Aorta (tissue), 5 donors: ENCODE data around the gene NMB. TPM values are rescaled to one million over a fixed set of nuclear protein-coding genes. Genes with fewer than 3 reads are reported as not detected.
"Not testable (repeated sequence)": the region's sequence is repeated elsewhere in the genome, so short reads cannot be mapped to it uniquely, and the experiment has no call there.

Experiments
- ATAC-seq: fragments of 200-7000 bp; cut with Tn5 transposase; one replicate; pipeline ENCODE4 v1.9.1; 2022; ENCODE audit warnings: moderate library complexity; ENCODE audit not compliant: low FRiP score
- DNase-seq, 2 donors: peaks; one replicate each; pipeline ENCODE4 v3.0.0-alpha.2; 2020
- H3K27ac ChIP-seq, 2 donors: one replicate each; pipeline ENCODE4 v1.5.1; 2013; ENCODE audit warnings: low read length in 2 of 2, mild to moderate bottlenecking in 2 of 2, moderate library complexity in 2 of 2, control low read depth in 1 of 2, inconsistent platforms in 1 of 2, low read depth in 1 of 2
- H3K27me3 ChIP-seq, 2 donors: one replicate each; pipeline ENCODE4 v1.6.1; 2013; ENCODE audit warnings: control low read depth in 1 of 2, low read length in 1 of 2, mild to moderate bottlenecking in 1 of 2, moderate library complexity in 1 of 2; ENCODE audit not compliant: insufficient read depth in 2 of 2, control insufficient read depth in 1 of 2
- H3K36me3 ChIP-seq, 2 donors: one replicate each; pipeline ENCODE4 v1.6.1; 2013; ENCODE audit warnings: control low read depth in 1 of 2, low read length in 1 of 2, mild to moderate bottlenecking in 1 of 2; ENCODE audit not compliant: insufficient read depth in 2 of 2, control insufficient read depth in 1 of 2
- H3K4me1 ChIP-seq, 2 donors: one replicate each; pipeline ENCODE4 v1.6.1; 2013; ENCODE audit warnings: low read length in 2 of 2, control low read depth in 1 of 2, mild to moderate bottlenecking in 1 of 2, moderate library complexity in 1 of 2; ENCODE audit not compliant: insufficient read depth in 2 of 2, control insufficient read depth in 1 of 2
- H3K4me3 ChIP-seq, 2 donors: one replicate each; pipeline ENCODE4 v1.5.1; 2013; ENCODE audit warnings: low read length in 2 of 2, control low read depth in 1 of 2, mild to moderate bottlenecking in 1 of 2
- H3K9me3 ChIP-seq: one replicate; pipeline ENCODE4 v1.6.1; 2013; ENCODE audit warnings: mild to moderate bottlenecking, low read length; ENCODE audit not compliant: control insufficient read depth
- WGBS, 2 donors: extraction: QIAGEN DNeasy Blood & Tissue Kit; methylation state at CpG; one replicate each; pipeline ENCODE4 v1.1.7; 2013; 5-methylcytosine and 5-hydroxymethylcytosine counted together
- intact Hi-C, 2 donors: fragments of 100-400 bp; cut with DNase I; formaldehyde crosslinking; loops; one replicate each; pipeline versions ENCODE4 v1.14.2 to v1.15.0; 2022
- polyA plus RNA-seq, 2 donors: library from polyadenylated mRNA; stranded (reverse); fragments of 200-250 nt; gene quantifications; one replicate each; pipeline ENCODE4 v1.2.3, GENCODE V29; 2013
- total RNA-seq, 2 donors: library from RNA; stranded (reverse); fragmentation: NEBNext Ultra II Directional; extraction: Animal tissue kit (Norgen Biotek cat#: 25700); gene quantifications; one replicate each; pipeline ENCODE4 v1.2.1, GENCODE V29; 2021
- donor health status: healthy with polysubstance abuse.
- donor health status: Bipolar disorder and iron deficiency.
- donor health status: DM: no; HTN: no; CAD: no.
- donor health status: DM: no; HTN: no; CAD: no.
- donor health status: DM: yes; HTN: yes; CAD: no.

Gene NMB
- total and polyA plus RNA-seq, 4 donors: 3.8 to 12.5 (median 4.7) TPM

DNA sequence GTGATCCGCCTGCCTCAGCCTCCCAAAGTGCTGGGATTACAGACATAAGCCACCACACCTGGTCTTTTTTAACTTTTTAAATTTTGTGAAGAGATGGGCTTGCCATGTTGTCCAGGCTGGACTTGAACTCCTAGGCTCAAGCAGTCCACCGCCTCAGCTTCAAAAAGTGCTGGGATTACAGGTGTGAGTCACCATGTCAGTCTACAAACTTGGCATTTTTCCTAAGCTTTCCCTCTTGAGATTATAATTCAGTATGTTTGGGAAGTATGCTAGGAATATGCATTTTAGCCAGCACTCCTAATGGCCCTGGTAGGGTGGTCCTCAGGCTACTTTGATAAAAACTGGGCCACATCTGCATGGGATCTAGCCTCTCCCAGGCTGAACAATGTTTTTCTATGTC, 8.3 kb downstream of the NMB start:
- Histone ChIP-seq H3K27me3 (no peaks in the 10 kb centered on the region), H3K4me1 (no peaks in the 10 kb centered on the region), H3K27ac (no peak overlapping the region), H3K9me3 (no peaks in the 10 kb centered on the region), H3K4me3 (no peak overlapping the region), H3K36me3 (peaks cover 0 to 6% of the 10 kb centered on the region in 2 donors)
- DNase-seq (no peak), ATAC-seq (no peak)
- WGBS, 2 donors: 73 to 83% methylated on average over 2 of the region's 2 CpGs
- intact Hi-C loops: no loop called here

DNA sequence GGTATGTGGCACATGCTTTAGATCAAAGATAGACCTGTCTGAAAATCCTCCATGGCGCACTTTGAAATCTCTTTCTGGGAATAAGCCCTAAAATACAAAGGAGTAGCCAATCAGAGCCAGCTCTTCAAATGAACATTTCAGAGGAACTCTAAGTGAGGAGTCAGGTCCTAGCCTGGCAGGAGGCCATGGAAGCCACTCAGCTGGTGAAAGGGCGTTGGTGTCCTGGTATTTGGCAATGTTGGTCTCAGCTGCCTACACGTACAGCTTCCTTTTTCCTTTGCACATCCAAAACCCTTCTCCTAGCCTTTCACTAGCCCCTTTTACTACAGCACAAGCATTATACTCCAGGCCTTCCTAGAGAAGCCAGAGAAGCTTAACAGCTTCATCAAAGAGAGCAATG, 9.5 kb downstream of the NMB start:
- DNase-seq: peak in 1 of 2 donors; percentile 68
- 57% methylated on average over 3 of the region's 3 CpGs for WGBS, 2 donors

DNA sequence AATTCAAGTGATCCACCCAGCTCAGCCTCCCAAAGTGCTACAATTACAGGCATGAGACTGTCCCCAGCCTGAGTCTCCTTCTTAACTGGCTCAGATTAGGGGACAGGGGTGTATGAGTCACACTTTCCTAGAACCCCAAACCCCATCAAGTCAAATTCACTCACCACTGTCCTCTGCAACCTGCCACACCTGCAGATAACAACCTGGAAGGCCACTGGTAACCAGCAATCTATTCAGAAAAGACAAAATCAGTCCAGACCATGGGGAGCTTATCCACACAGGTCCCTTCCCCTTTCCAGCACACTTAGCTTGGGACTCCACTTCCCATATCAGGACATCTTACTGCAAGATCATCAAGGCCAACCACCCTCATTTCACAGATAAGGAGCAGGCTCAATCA, 10.3 kb downstream of the NMB start:
- no peaks in the 10 kb centered on the region for H3K9me3 ChIP-seq
- ATAC-seq: no peak
- no peak overlapping the region for H3K27ac ChIP-seq
- no peak for DNase-seq
- H3K4me1 ChIP-seq: no peaks in the 10 kb centered on the region
- H3K4me3 ChIP-seq: no peak overlapping the region
- no peaks in the 10 kb centered on the region for H3K27me3 ChIP-seq
- intact Hi-C loops: no loop called here
- H3K36me3 ChIP-seq: peaks cover 0 to 9% of the 10 kb centered on the region in 2 donors

More for the DNA sequence above, 9.5 kb downstream of the NMB start:
- H3K4me3 ChIP-seq: no peak overlapping the region
- H3K36me3 ChIP-seq: peaks cover 0 to 8% of the 10 kb centered on the region in 2 donors
- H3K9me3 ChIP-seq: no peaks in the 10 kb centered on the region
- no peaks in the 10 kb centered on the region for H3K27me3 ChIP-seq
- ATAC-seq: no peak
- intact Hi-C loops: no loop called here
- H3K4me1 ChIP-seq: no peaks in the 10 kb centered on the region
- no peak overlapping the region for H3K27ac ChIP-seq

DNA sequence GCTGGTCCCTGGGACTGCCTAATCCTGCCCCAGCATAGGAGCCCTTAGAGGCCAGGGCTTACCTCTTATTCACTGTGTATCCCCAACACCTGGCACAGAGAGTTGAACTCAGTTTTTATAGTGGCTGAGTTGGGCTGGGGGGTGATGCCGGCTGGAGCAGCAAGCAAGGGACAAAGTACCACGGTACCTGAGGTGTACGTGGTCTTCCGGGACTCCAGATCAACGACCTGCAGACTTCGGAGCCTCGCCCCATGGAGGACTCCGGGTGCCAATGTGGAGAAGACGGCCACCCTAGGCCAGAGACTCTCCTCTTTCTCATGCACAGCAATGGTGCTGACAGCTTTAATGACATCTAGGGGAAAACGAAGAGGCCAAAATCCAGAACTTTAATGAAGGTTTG, 12.0 kb downstream of the NMB start:
- Histone ChIP-seq H3K9me3 (no peaks in the 10 kb centered on the region), H3K4me1 (no peaks in the 10 kb centered on the region), H3K27me3 (no peaks in the 10 kb centered on the region), H3K27ac (no peak overlapping the region), H3K4me3 (no peak overlapping the region), H3K36me3 (peaks cover 0 to 9% of the 10 kb centered on the region in 2 donors)
- no peak for ATAC-seq
- intact Hi-C loops: no loop called here
- 85 to 92% methylated on average over 10 of the region's 10 CpGs for WGBS, 2 donors
- peak in 1 of 2 donors; percentile 57 for DNase-seq

DNA sequence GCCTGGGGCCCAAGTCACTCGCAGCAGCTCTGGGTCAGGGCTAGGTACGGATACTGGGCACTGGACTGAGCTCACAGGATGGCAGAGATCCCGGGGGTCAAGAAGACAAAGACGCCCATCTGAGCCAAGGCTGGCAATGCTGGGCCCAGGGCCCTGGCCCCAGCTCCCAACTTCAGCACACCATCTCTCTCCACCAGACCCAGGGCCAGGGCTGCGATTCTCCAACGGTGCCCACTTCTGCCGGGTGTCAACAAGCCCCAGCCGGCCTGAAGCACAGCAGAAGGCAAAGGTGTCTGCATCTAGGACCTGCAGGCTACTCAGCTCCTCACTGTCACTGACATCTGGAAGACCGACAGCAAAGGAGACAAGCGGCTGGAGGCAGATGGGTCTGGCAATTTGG, 12.5 kb downstream of the NMB start:
- Histone ChIP-seq H3K4me1 (no peaks in the 10 kb centered on the region), H3K36me3 (peaks cover 0 to 9% of the 10 kb centered on the region in 2 donors), H3K27ac (no peak overlapping the region), H3K4me3 (no peak overlapping the region), H3K9me3 (no peaks in the 10 kb centered on the region), H3K27me3 (no peaks in the 10 kb centered on the region)
- peak; percentile 29 to 67 for DNase-seq
- 85 to 88% methylated on average over 10 of the region's 10 CpGs for WGBS, 2 donors
- no peak for ATAC-seq
- intact Hi-C loops: no loop called here

DNA sequence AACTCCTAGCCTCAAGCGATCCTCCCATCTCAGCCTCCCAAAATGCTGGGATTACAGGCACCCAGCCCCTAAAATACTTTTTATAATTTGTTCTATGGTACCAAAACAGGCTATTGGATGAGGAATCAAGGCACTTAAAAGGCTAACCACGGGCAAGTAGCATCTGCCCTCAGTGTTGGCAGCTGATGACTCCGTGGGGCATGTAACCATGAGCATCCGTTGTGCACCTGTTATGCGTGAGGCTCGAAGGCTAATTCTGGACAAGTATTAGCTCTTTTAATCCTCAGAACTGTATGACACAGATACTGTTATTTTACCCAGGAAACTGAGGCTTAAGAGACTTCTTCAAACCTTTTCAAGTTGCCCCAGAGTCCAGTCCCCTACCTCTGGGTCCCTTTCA, 14.2 kb downstream of the NMB start:
- intact Hi-C loops: no loop called here
- ATAC-seq: no peak
- Histone ChIP-seq H3K9me3 (no peaks in the 10 kb centered on the region), H3K36me3 (peaks cover 0 to 13% of the 10 kb centered on the region in 2 donors), H3K4me1 (no peaks in the 10 kb centered on the region), H3K27ac (no peak overlapping the region), H3K4me3 (no peak overlapping the region), H3K27me3 (no peaks in the 10 kb centered on the region)
- 88% methylated on average over 6 of the region's 6 CpGs for WGBS, 2 donors
- DNase-seq: no peak

DNA sequence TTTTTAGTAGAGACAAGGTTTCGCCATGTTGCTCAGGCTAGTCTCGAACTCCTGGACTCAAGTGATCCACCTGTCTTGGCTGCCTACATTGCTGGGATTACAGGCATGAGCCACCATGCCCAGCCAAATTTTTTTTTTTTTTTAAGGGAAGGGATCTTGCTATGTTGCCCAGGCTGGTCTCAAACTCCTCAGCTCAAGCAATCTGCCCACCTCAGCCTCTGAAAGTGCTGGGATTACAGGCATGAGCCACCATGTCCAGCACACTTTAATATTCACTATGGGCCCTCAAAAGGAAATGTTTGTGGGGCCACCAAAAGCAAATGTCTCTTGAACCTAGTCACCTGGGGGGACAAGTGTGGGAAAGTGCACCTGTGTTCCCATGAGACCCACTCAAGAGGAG, 15.4 kb downstream of the NMB start:
- 46 to 95% methylated on average over 2 of the region's 2 CpGs for WGBS, 2 donors
- H3K27me3 ChIP-seq, H3K27ac ChIP-seq, DNase-seq, ATAC-seq, H3K9me3 ChIP-seq, H3K36me3 ChIP-seq, H3K4me1 ChIP-seq, H3K4me3 ChIP-seq, intact Hi-C loops: not testable (repeated sequence)

DNA sequence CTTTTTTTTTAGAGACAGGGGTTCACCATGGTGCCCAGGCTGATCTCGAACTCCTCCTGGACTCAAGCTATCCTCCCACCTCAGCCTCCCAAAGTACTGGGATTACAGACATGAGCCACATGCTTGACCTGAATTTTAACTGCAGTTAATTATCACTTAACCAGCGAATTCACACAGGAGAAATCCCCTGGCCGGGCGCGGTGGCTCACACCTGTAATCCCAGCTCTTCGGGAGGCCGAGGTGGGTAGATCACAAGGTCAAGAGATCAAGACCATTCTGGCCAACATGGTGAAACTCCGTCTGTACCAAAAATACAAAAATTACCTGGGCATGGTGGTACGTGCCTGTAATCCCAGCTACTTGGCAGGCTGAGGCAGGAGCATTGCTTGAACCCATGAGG, 16.1 kb downstream of the NMB start:
- H3K36me3 ChIP-seq, H3K4me3 ChIP-seq, H3K27ac ChIP-seq, H3K4me1 ChIP-seq, intact Hi-C loops, H3K9me3 ChIP-seq, ATAC-seq, H3K27me3 ChIP-seq: not testable (repeated sequence)
- WGBS, 2 donors: 92 to 94% methylated on average over 9 of the region's 9 CpGs
- peak in 1 of 2 donors; percentile 64 for DNase-seq

DNA sequence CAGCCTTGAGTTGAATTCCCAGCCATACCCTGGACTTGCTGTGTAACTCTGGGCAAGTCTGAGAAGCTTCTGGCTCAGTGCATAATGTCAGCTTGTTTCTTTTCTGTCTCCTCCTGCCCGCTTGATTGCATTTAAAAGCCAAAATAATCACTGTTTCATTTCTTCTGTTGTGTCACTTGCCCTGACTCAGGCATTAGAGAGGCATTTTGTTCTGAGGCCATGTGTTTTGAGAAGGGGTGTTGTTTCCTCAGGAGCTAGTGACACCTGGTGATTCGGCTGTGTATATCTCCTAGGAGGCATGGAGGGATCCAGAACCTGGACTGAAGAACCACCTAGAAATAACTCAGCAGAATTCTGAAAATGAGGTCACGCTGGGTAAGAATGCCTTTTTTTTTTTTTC, 19.9 kb downstream of the NMB start:
- no peak for ATAC-seq
- H3K36me3 ChIP-seq: peaks cover 0 to 5% of the 10 kb centered on the region in 2 donors
- peak overlapping the region in 1 of 2 donors; percentile 49 for H3K27ac ChIP-seq
- H3K9me3 ChIP-seq: no peaks in the 10 kb centered on the region
- peaks cover 0 to 6% of the 10 kb centered on the region in 2 donors for H3K4me1 ChIP-seq
- H3K27me3 ChIP-seq: no peaks in the 10 kb centered on the region
- DNase-seq: no peak
- WGBS, 2 donors: 17 to 20% methylated on average over 3 of the region's 3 CpGs
- intact Hi-C loops: loop anchor here in 1 of 2 donors (1.0 kb wide), 1 partner anchor 38 kb away; no protein-coding TSS in a partner anchor
- no peak overlapping the region for H3K4me3 ChIP-seq
